Heart right ventricle (tissue), 16 donors: ENCODE data around the gene RELB. TPM values are rescaled to one million over a fixed set of nuclear protein-coding genes. Genes with fewer than 3 reads are reported as not detected.

Experiments used
- ATAC-seq, 8 donors: fragments of 200-7000 bp; cut with Tn5 transposase; one replicate each; pipeline ENCODE4 v1.9.1; 2020; ENCODE audit warnings: mild to moderate bottlenecking in 8 of 8, moderate library complexity in 8 of 8, moderate number of reproducible peaks in 1 of 8
- DNase-seq, 2 donors: peaks; one replicate each; pipeline ENCODE4 v3.0.0-alpha.2; 2020
- H3K27ac ChIP-seq, 10 donors: fragments of 200-600 bp; sonication (generic) in 2 of 10; one replicate each; pipeline versions ENCODE4 v1.5.0 to v1.8.0; 2020 to 2022; ENCODE audit warnings: mild to moderate bottlenecking in 3 of 10
- H3K27me3 ChIP-seq, 7 donors: fragments of 200-600 bp; one replicate each; pipeline ENCODE4 v1.8.0; 2021 to 2022; ENCODE audit warnings: mild to moderate bottlenecking in 2 of 7
- H3K36me3 ChIP-seq, 9 donors: fragments of 200-600 bp; sonication (generic) in 1 of 9; one replicate each; pipeline versions ENCODE4 v1.5.0 to v1.8.0; 2020 to 2022; ENCODE audit warnings: mild to moderate bottlenecking in 2 of 9
- H3K4me1 ChIP-seq, 9 donors: fragments of 200-600 bp; sonication (generic) in 1 of 9; one replicate each; pipeline versions ENCODE4 v1.5.0 to v1.8.0; 2020 to 2022; ENCODE audit warnings: mild to moderate bottlenecking in 4 of 9
- H3K4me3 ChIP-seq, 10 donors: fragments of 200-600 bp; sonication (generic) in 2 of 10; one replicate each; pipeline versions ENCODE4 v1.5.0 to v1.8.0; 2020 to 2022; ENCODE audit warnings: mild to moderate bottlenecking in 7 of 10, moderate library complexity in 2 of 10
- H3K9me3 ChIP-seq, 11 donors: fragments of 200-600 bp in 10 of 11; sonication (generic) in 2 of 11; one replicate each; pipeline versions ENCODE4 v1.5.0 to v1.8.0; 2013 to 2022; ENCODE audit warnings: mild to moderate bottlenecking in 2 of 11, control low read depth in 1 of 11, moderate library complexity in 1 of 11
- WGBS, 2 donors: extraction: QIAGEN DNeasy Blood & Tissue Kit; methylation state at CpG; one replicate each; pipeline ENCODE4 v1.1.7; 2013; ENCODE audit warnings: inconsistent platforms in 1 of 2; 5-methylcytosine and 5-hydroxymethylcytosine counted together
- intact Hi-C, 10 donors: fragments of 100-400 bp; cut with DNase I; formaldehyde crosslinking; loops; one replicate each; pipeline versions ENCODE4 v1.11.1 to v1.14.2; 2022
- polyA plus RNA-seq, 2 donors: library from polyadenylated mRNA; stranded (reverse); fragments of 200-250 nt; gene quantifications; one replicate each; pipeline ENCODE4 v1.2.3, GENCODE V29; 2013
- total RNA-seq, 10 donors: library from RNA; stranded (reverse); fragmentation: NEBNext Ultra II Directional in 3 of 10; extraction: Animal tissue kit (Norgen Biotek cat#: 25700) in 3 of 10; gene quantifications; one replicate each; pipeline versions ENCODE4 v1.2.1 to v1.2.4, GENCODE V29; 2021 to 2023
- TF ChIP-seq, protein P1 (sequence below), 9 donors: fragments of 200-600 bp; sonication (generic) in 2 of 9; IDR thresholded peaks; one replicate each; pipeline versions ENCODE4 v1.5.0 to v1.8.0; 2021 to 2022; ENCODE audit warnings: antibody characterized with exemption in 9 of 9, mild to moderate bottlenecking in 5 of 9, moderate library complexity in 1 of 9
- donor health status: Arrhythmogenic right ventricular cardiomyopathy.
- donor health status: ischemic (EF 13 %, LVEDD 7.1; RV severe dilation, severe dysfunction).
- donor health status: healthy with polysubstance abuse.
- donor health status: DM: no; HTN: yes; CAD: no.
- donor health status: DM: no; HTN: no; CAD: no.
- donor health status: ischemic (EF 25% LVEDD 6.9; RV normal size, moderate dysfunction).
- donor health status: ischemic (EF 25% LVEDD 5.7; RV mildly dilated, moderate dysfunction).
- donor health status: healthy.
- donor health status: DM: yes; HTN: yes; CAD: no.
- donor health status: Ischemic cardiomyopathy.
- donor health status: ischemic (EF 35%, LVEDD 5.7; RV mildly dilated, moderate dysfunction).
- donor health status: nonischemic (EF 11% LVEDD 7.7; RV severe dilation, severe dysfunction).
- donor health status: DM: yes; HTN: yes; CAD: no.
- donor health status: PGD.
- donor health status: ischemic (EF 29% LVEDD 5.4; RV normal size, mild dysfunction).
- donor health status: nonischemic (EF 23%, LVEDD 6.1; RV moderate dilation, normal function).

Gene RELB
- total and polyA plus RNA-seq, 12 donors: 1.3 to 19.3 (median 5.5) TPM

DNA sequence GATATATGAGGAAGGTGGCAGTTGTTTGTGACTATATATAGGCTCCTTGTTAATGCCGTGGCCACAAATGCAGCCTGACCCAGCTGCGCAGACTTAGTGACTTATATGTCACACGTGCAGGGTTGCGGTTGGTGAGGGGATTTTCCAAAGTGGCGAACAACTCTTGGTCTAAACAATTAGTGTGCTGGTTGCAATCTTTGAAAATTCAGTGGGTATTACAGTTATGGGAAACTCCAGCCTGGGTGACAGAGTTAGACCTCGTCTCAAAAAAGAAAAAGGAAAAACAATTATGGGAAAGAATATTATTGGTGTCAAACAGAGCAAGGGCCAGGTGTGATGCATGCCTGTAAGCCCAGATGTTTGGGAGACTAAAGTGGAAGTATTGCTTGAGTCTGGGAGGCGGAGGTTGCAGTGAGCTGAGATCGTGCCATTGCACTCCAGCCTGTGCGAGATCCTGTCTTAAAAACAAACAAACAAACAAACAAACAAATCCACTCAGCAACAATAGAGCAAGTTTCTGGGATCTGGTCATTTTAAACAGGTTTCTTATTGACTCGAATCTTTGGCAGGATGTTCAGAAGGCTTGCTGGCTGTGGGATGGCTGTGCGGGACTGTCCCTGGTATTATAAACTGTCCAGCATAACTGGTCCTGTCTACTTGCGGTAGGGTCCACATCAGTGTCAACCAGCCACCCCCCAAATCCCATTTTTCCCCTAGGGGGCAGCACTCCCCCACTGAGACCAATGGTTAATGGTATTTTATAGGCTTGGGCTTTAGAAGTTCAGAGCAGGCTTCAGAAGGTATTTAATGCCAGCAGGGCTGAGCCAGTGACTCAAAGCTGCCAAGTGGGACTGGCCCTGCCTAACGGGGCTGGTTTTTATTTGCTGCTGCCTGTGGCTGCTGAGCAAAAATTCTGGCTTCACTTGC lies 15.4 kb downstream of the RELB start:
- Histone ChIP-seq H3K9me3 (no peaks in the 10 kb centered on the region), H3K4me3 (no peak overlapping the region), H3K27me3 (no peaks in the 10 kb centered on the region), H3K4me1 (peaks cover 0 to 6% (median 3%) of the 10 kb centered on the region in 9 donors), H3K36me3 (peaks cover 0 to 88% (median 0%) of the 10 kb centered on the region in 9 donors), H3K27ac (peak overlapping the region in 1 of 10 donors; percentile 34)
- intact Hi-C loops: loop anchor here in 1 of 10 donors (5.0 kb wide), 1 partner anchor 171 kb away; no protein-coding TSS in a partner anchor
- WGBS, 2 donors: 71 to 73% methylated on average over 13 of the region's 13 CpGs
- peak; percentile 46 to 53 for DNase-seq
- TF ChIP-seq, protein P1, sequence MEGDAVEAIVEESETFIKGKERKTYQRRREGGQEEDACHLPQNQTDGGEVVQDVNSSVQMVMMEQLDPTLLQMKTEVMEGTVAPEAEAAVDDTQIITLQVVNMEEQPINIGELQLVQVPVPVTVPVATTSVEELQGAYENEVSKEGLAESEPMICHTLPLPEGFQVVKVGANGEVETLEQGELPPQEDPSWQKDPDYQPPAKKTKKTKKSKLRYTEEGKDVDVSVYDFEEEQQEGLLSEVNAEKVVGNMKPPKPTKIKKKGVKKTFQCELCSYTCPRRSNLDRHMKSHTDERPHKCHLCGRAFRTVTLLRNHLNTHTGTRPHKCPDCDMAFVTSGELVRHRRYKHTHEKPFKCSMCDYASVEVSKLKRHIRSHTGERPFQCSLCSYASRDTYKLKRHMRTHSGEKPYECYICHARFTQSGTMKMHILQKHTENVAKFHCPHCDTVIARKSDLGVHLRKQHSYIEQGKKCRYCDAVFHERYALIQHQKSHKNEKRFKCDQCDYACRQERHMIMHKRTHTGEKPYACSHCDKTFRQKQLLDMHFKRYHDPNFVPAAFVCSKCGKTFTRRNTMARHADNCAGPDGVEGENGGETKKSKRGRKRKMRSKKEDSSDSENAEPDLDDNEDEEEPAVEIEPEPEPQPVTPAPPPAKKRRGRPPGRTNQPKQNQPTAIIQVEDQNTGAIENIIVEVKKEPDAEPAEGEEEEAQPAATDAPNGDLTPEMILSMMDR (IDR thresholded peaks at IDR 0.05): peak; percentile 15 to 73 (median 65)
- peak; percentile 49 to 91 (median 75) for ATAC-seq

DNA sequence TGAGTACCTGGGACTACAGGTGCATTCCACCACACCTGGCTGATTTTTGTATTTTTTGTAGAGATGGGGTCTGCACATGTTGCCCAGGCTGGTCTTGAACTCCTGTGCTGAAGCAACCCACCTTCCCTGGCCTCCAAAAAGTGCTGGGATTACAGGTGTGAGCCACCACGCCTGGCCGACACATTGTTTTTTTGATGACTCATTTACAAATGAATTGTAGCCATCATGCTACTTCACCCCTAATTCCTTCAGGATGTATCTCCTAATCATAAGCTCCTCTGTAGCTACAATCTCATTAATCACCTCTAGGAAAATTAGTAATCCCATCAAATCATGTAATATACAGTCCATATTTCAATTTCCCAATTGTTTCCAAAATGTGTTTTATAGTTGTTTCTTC lies 17.9 kb downstream of the RELB start:
- Histone ChIP-seq H3K4me3 (no peak overlapping the region), H3K4me1 (peaks cover 0 to 6% (median 3%) of the 10 kb centered on the region in 9 donors), H3K36me3 (peaks cover 0 to 84% (median 0%) of the 10 kb centered on the region in 9 donors), H3K27ac (no peak overlapping the region), H3K27me3 (no peaks in the 10 kb centered on the region), H3K9me3 (no peaks in the 10 kb centered on the region)
- WGBS, 2 donors: 95 to 99% methylated on average over 2 of the region's 2 CpGs
- intact Hi-C loops: loop anchor here in 1 of 10 donors (5.0 kb wide), 1 partner anchor 168 kb away; no protein-coding TSS in a partner anchor
- TF ChIP-seq, protein P1 (IDR thresholded peaks at IDR 0.05): no peak
- no peak for DNase-seq
- no peak for ATAC-seq

DNA sequence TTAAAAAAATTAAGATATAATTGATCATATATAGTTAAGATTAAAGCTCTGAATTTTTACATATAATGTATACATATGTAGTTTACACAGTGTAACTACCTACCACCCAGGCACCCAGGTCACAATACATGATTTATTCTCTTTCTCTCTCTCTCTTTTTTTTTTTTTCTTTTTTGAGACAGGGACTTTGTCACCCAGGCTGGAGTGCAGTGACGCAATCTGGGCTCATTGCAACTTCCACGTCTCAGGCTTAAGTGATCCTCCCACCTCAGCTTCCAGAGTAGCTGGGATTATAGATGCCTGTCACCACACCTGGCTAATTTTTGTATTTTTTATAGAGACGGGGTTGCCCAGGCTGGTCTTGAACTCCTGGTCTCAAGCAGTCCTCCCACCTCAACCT lies 18.8 kb downstream of the RELB start:
- TF ChIP-seq, protein P1 (IDR thresholded peaks at IDR 0.05): no peak
- 89% methylated on average over 3 of the region's 3 CpGs for WGBS, 2 donors
- Histone ChIP-seq H3K36me3 (peaks cover 0 to 84% (median 0%) of the 10 kb centered on the region in 9 donors), H3K4me3 (no peak overlapping the region), H3K27me3 (no peaks in the 10 kb centered on the region), H3K9me3 (no peaks in the 10 kb centered on the region), H3K4me1 (peaks cover 0 to 6% (median 3%) of the 10 kb centered on the region in 9 donors), H3K27ac (no peak overlapping the region)
- DNase-seq (no peak), ATAC-seq (no peak)
- intact Hi-C loops: no loop called here

- no peaks in the 10 kb centered on the region for H3K27me3 ChIP-seq
- ATAC-seq (no peak), DNase-seq (no peak)
- H3K4me1 ChIP-seq: peaks cover 0 to 5% (median 3%) of the 10 kb centered on the region in 9 donors
- intact Hi-C loops: no loop called here
- 87 to 89% methylated on average over 14 of the region's 14 CpGs for WGBS, 2 donors
- H3K27ac ChIP-seq: no peak overlapping the region
- TF ChIP-seq, protein P1 (IDR thresholded peaks at IDR 0.05): no peak
- no peak overlapping the region for H3K4me3 ChIP-seq
- peaks cover 0 to 86% (median 0%) of the 10 kb centered on the region in 9 donors for H3K36me3 ChIP-seq
- no peaks in the 10 kb centered on the region for H3K9me3 ChIP-seq
These were observed 20.7 kb downstream of the RELB start for GRCh38 chr19:45021971-45022370.
